Measurements from ENCODE around the gene RASA3. TPM values are rescaled to one million over a fixed set of nuclear protein-coding genes. Genes with fewer than 3 reads are reported as not detected.
A peak's percentile ranks its signal among the peaks of the same experiment; 100 is the strongest.

The RASA3 gene
- polyA plus RNA-seq, 3 donors, result 9.0 to 32.6 (median 16.6) TPM

DNA sequence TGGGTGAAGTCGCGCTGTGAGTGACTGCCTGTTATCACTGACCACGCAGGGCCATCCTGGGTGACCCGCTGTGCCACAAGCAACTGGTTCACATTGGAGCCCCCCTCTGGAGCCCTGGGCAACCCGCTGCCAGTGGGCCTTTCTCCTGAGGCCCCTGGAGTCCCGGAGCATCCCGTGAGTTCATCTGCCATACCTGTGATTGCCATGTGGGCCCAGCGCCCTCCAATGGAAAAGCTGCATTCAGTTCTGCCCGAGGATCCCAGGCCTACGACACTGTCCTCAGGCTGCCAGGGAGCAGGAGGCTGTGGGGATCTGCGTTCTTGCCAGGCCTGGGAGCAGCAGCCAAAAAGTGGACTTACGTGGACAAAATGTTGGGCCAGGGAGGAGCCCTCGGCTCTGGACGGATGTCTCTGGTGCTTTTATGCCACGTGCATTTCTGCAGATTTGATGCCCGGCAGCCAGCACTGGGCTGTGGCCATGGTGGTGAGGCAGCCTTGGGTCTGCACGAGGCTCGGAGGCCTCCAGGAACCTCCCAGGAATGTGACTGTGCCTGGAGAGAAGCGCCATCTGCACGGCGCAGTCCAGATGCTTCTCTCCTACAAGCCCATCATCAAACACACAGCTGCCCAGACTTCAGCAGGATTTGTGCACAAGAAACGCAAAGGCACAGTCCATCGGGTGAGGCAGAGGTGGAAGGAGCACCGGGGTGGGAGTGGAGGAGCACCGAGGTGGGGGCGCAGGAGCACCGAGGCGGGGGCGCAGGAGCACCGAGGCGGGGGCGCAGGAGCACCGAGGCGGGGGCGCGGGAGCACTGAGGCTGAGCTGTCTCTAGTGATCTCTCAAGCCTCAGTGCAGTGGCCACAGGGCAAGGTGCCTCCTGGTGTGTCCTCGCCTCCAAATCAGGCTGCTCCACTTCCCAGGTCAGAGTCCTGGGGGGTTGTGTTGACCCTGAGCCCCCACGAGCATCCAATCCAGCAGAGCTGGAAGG, 202.5 kb downstream of the RASA3 start:
- peaks cover 0 to 6% of the 10 kb centered on the region in 2 donors for H3K27me3 ChIP-seq (ENCODE audit: control insufficient read depth in 2 of 2, insufficient read depth in 2 of 2, low read length in 2 of 2)
- TF ChIP-seq, protein P1, sequence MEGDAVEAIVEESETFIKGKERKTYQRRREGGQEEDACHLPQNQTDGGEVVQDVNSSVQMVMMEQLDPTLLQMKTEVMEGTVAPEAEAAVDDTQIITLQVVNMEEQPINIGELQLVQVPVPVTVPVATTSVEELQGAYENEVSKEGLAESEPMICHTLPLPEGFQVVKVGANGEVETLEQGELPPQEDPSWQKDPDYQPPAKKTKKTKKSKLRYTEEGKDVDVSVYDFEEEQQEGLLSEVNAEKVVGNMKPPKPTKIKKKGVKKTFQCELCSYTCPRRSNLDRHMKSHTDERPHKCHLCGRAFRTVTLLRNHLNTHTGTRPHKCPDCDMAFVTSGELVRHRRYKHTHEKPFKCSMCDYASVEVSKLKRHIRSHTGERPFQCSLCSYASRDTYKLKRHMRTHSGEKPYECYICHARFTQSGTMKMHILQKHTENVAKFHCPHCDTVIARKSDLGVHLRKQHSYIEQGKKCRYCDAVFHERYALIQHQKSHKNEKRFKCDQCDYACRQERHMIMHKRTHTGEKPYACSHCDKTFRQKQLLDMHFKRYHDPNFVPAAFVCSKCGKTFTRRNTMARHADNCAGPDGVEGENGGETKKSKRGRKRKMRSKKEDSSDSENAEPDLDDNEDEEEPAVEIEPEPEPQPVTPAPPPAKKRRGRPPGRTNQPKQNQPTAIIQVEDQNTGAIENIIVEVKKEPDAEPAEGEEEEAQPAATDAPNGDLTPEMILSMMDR (IDR thresholded peaks at IDR 0.05), result no peak

DNA sequence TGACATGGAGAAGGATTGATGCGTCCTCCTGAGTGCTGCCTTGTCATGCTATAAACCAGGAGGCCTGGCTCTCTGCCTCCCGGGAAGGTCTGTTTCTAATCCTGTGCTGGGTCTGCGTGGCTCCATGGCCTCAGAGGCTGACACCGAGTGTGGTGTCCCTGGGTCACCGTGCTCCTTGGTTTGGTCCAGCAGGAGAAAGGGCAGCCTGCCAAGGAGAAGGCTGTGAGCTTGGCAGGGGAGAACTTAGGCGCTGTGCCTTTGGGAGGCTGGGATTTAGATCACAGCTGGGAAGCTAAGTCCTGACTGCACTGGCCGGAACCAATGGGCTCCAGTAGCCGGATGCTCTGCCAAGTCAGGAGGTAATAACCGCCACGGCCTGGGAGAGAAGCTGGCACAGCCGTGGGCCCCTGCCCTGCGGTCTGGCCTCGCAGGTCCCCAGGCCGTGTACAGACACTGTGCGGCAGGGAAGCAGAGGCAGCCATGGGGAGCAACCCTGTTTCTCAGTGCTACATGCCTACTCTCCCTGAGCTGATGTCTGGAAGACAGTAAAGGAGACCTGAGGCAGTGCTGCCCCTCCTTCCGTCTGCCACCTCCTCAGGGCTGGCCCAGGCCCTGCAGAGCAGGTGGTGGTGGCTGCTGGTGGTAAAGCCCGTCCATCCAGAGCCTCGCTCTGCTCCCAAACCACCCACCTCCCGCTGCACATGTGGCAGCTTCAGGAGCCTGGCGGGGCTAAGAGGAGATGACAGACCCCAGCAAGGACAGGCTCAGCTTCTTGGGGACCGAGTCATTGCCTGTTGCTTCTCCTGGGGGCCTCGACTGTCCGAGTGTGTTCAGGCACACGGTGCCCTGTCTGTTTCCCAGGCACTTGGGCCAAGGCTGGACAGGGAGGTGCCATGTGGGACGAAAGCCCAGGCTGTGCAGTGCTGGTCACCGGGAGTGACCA, 203.5 kb downstream of the RASA3 start:
- peaks cover 0 to 4% (median 0%) of the 10 kb centered on the region in 7 donors for H3K9me3 Mint-ChIP-seq
- Histone ChIP-seq H3K4me1 (ENCODE audit: control insufficient read depth in 1 of 2, insufficient read depth in 2 of 2, low read length in 2 of 2) (peaks cover 0 to 7% of the 10 kb centered on the region in 2 donors), H4K20me1 (ENCODE audit: insufficient read depth, low read length) (no peaks in the 10 kb centered on the region), H3K36me3 (replicated peaks in 1 of 2; ENCODE audit: control insufficient read depth in 1 of 2, insufficient read depth in 2 of 2, low read length in 2 of 2) (no peaks in the 10 kb centered on the region), H3K9me3 (replicated peaks in 1 of 2; ENCODE audit: control insufficient read depth in 1 of 2, insufficient read depth in 1 of 2, low read length in 2 of 2) (no peaks in the 10 kb centered on the region), H3K27ac (ENCODE audit: low read depth in 1 of 2, low read length in 2 of 2) (no peak overlapping the region), H2AFZ (ENCODE audit: insufficient read depth, low read depth, low read length, poor library complexity, severe bottlenecking) (no peak overlapping the region), H3K27me3 (ENCODE audit: control insufficient read depth in 2 of 2, insufficient read depth in 2 of 2, low read length in 2 of 2) (peaks cover 0 to 2% of the 10 kb centered on the region in 2 donors), H3K79me2 (ENCODE audit: insufficient read depth, low read length) (no peaks in the 10 kb centered on the region), H3K9ac (ENCODE audit: insufficient read depth, low read length, poor library complexity, severe bottlenecking) (no peak overlapping the region), H3K4me3 (replicated peaks in 1 of 3; ENCODE audit: low read depth in 2 of 3, low read length in 3 of 3) (no peak overlapping the region), H3K4me2 (replicated peaks; ENCODE audit: extremely low read depth, low read length, poor library complexity, severe bottlenecking) (no peak overlapping the region)
- no peaks in the 10 kb centered on the region for H3K36me3 Mint-ChIP-seq
- peak overlapping the region in 1 of 2 donors; percentile 9 for H3K4me3 Mint-ChIP-seq
- no peak for DNase-seq
- WGBS (ENCODE audit: insufficient coverage), result 92% methylated on average over 23 of the region's 26 CpGs
- H3K27me3 Mint-ChIP-seq (ENCODE audit: low read depth in 3 of 3), result peaks cover 25 to 72% (median 30%) of the 10 kb centered on the region in 3 donors
- H3K4me1 Mint-ChIP-seq, result no peaks in the 10 kb centered on the region
- intact Hi-C loops (cut with micrococcal nuclease), result no loop called here
- H3K27ac Mint-ChIP-seq, result peak overlapping the region in 1 of 7 donors; percentile 31
- TF ChIP-seq, protein P1 (IDR thresholded peaks at IDR 0.05), result no peak

More for the DNA sequence above, 202.5 kb downstream of the RASA3 start:
- Mint-ChIP-seq H3K27me3 (ENCODE audit: low read depth in 3 of 3) (peaks cover 23 to 74% (median 30%) of the 10 kb centered on the region in 3 donors), H3K4me1 (no peaks in the 10 kb centered on the region), H3K36me3 (no peaks in the 10 kb centered on the region), H3K9me3 (peaks cover 0 to 4% (median 0%) of the 10 kb centered on the region in 7 donors), H3K27ac (peak overlapping the region in 1 of 7 donors; percentile 31), H3K4me3 (no peak overlapping the region)
- peaks cover 0 to 7% of the 10 kb centered on the region in 2 donors for H3K4me1 ChIP-seq (ENCODE audit: control insufficient read depth in 1 of 2, insufficient read depth in 2 of 2, low read length in 2 of 2)
- no peak overlapping the region for H3K9ac ChIP-seq (ENCODE audit: insufficient read depth, low read length, poor library complexity, severe bottlenecking)
- WGBS (ENCODE audit: insufficient coverage), result 96% methylated on average over 29 of the region's 38 CpGs
- H3K4me3 ChIP-seq (replicated peaks in 1 of 3; ENCODE audit: low read depth in 2 of 3, low read length in 3 of 3), result no peak overlapping the region
- H3K27ac ChIP-seq (ENCODE audit: low read depth in 1 of 2, low read length in 2 of 2), result no peak overlapping the region
- no peaks in the 10 kb centered on the region for H4K20me1 ChIP-seq (ENCODE audit: insufficient read depth, low read length)
- DNase-seq, result no peak
- no peak overlapping the region for H2AFZ ChIP-seq (ENCODE audit: insufficient read depth, low read depth, low read length, poor library complexity, severe bottlenecking)
- H3K9me3 ChIP-seq (replicated peaks in 1 of 2; ENCODE audit: control insufficient read depth in 1 of 2, insufficient read depth in 1 of 2, low read length in 2 of 2), result no peaks in the 10 kb centered on the region
- H3K36me3 ChIP-seq (replicated peaks in 1 of 2; ENCODE audit: control insufficient read depth in 1 of 2, insufficient read depth in 2 of 2, low read length in 2 of 2), result no peaks in the 10 kb centered on the region
- no peak overlapping the region for H3K4me2 ChIP-seq (replicated peaks; ENCODE audit: extremely low read depth, low read length, poor library complexity, severe bottlenecking)
- intact Hi-C loops (cut with micrococcal nuclease), result no loop called here
- no peaks in the 10 kb centered on the region for H3K79me2 ChIP-seq (ENCODE audit: insufficient read depth, low read length)
